Activated B cell treated with CpG ODN at 0.5 μM for 24 hours (primary cell): ENCODE results near the gene DSCAML1. TPM values are rescaled to one million over a fixed set of nuclear protein-coding genes. Genes with fewer than 3 reads are reported as not detected.

ENCODE experiments used
- ATAC-seq: fragments of 200-7000 bp; cut with Tn5 transposase; one replicate; pipeline ENCODE4 v1.10.0; 2021; ENCODE audit warnings: low read depth, mild to moderate bottlenecking, moderate library complexity
- CTCF ChIA-PET: fragments of 350-600 bp; sonication (Branson Sonifier 250); formaldehyde crosslinking; loops from one replicate; lab custom pipeline; 2021; ENCODE audit warnings: antibody characterized with exemption; lab: Charles Lee
- POLR2A ChIA-PET: fragments of 350-600 bp; sonication (Branson Sonifier 250); formaldehyde crosslinking; loops from one replicate; lab custom pipeline; 2021; ENCODE audit warnings: antibody characterized with exemption; lab: Charles Lee
- DNase-seq: peaks from one replicate; pipeline ENCODE4 v3.0.0; 2022
- H3K27ac Mint-ChIP-seq: one replicate; pipeline ENCODE4 v1.8.0; 2020; ENCODE audit warnings: mixed read lengths
- H3K27me3 Mint-ChIP-seq: one replicate; pipeline ENCODE4 v1.8.0; 2021; ENCODE audit warnings: mixed read lengths
- H3K36me3 Mint-ChIP-seq: one replicate; pipeline ENCODE4 v1.8.0; 2021; ENCODE audit warnings: low read depth, mixed read lengths
- H3K4me1 Mint-ChIP-seq: one replicate; pipeline ENCODE4 v1.8.0; 2021; ENCODE audit warnings: mixed read lengths
- H3K4me3 Mint-ChIP-seq: one replicate; pipeline ENCODE4 v1.8.0; 2020; ENCODE audit warnings: mild to moderate bottlenecking, mixed read lengths
- H3K9me3 Mint-ChIP-seq: one replicate; pipeline ENCODE4 v1.8.0; 2020; ENCODE audit warnings: mixed read lengths
- CTCF ChIP-seq: fragments of 200-600 bp; IDR thresholded peaks from one replicate; pipeline ENCODE4 v1.8.0; 2022; ENCODE audit warnings: antibody characterized with exemption, mild to moderate bottlenecking
- intact Hi-C: fragments of 100-400 bp; cut with micrococcal nuclease; formaldehyde crosslinking; loops from one replicate; pipeline ENCODE4 v1.15.1; 2024
- total RNA-seq: library from RNA; stranded (reverse); gene quantifications from 2 replicates; pipeline ENCODE4 v1.2.3, GENCODE V29; 2022

The DSCAML1 gene
- total RNA-seq, 1 donor from 2014 or later = 3.6 TPM

- CTCF ChIA-PET = interaction anchor here (1.1 to 3.2 kb wide), 7 partner anchors 10 to 520 kb away, joined by 3 to 31 read pairs (median 7); partner anchors contain the start of gene FXYD2
Observed at GRCh38 chr11:117426941-117427340, 370.1 kb downstream of the DSCAML1 start.

GRCh38 chr11:117426297-117426685, 370.7 kb downstream of the DSCAML1 start:
- TF ChIP-seq CTCF = peak; percentile 23
- DNase-seq (peak; percentile 52), ATAC-seq (peak; percentile 62)
- Mint-ChIP-seq H3K4me1 (peaks cover 7% of the 10 kb centered on the region), H3K4me3 (no peak overlapping the region), H3K36me3 (no peaks in the 10 kb centered on the region), H3K27ac (no peak overlapping the region), H3K9me3 (no peaks in the 10 kb centered on the region), H3K27me3 (peaks cover 7% of the 10 kb centered on the region)
- ChIA-PET POLR2A (interaction anchor here (0.7 kb wide), 2 partner anchors 389 to 391 kb away, joined by 3 to 5 read pairs; no protein-coding TSS in a partner anchor), CTCF (interaction anchor here (0.6 to 3.2 kb wide), 17 partner anchors 10 to 745 kb away, joined by 3 to 31 read pairs (median 3); partner anchors contain the start of genes FXYD2 and TMPRSS13)
- intact Hi-C loops = loop anchor here (1.0 to 5.0 kb wide), 3 partner anchors 521 to 746 kb away; no protein-coding TSS in a partner anchor

More at GRCh38 chr11:117426941-117427340, 370.1 kb downstream of the DSCAML1 start:
- intact Hi-C loops = loop anchor here (1.0 to 5.0 kb wide), 3 partner anchors 520 to 745 kb away; no protein-coding TSS in a partner anchor
- POLR2A ChIA-PET = no interaction called here
- ATAC-seq (no peak), DNase-seq (no peak)
- Mint-ChIP-seq H3K9me3 (no peaks in the 10 kb centered on the region), H3K27me3 (peaks cover 7% of the 10 kb centered on the region), H3K4me3 (no peak overlapping the region), H3K36me3 (no peaks in the 10 kb centered on the region), H3K27ac (no peak overlapping the region), H3K4me1 (peaks cover 7% of the 10 kb centered on the region)
- no peak for TF ChIP-seq CTCF

GRCh38 chr11:117425679-117426296, 371.2 kb downstream of the DSCAML1 start:
- ChIA-PET CTCF (interaction anchor here (0.7 to 3.2 kb wide), 16 partner anchors 9 to 745 kb away, joined by 3 to 31 read pairs (median 3); partner anchors contain the start of gene FXYD2), POLR2A (interaction anchor here (0.7 kb wide), 2 partner anchors 390 to 392 kb away, joined by 3 to 5 read pairs; no protein-coding TSS in a partner anchor)
- intact Hi-C loops = loop anchor here (1.0 to 5.0 kb wide), 3 partner anchors 522 to 747 kb away; no protein-coding TSS in a partner anchor
- DNase-seq (no peak), ATAC-seq (no peak)
- no peak for TF ChIP-seq CTCF
- Mint-ChIP-seq H3K4me1 (peaks cover 7% of the 10 kb centered on the region), H3K36me3 (no peaks in the 10 kb centered on the region), H3K27ac (no peak overlapping the region), H3K4me3 (no peak overlapping the region), H3K27me3 (peaks cover 7% of the 10 kb centered on the region), H3K9me3 (no peaks in the 10 kb centered on the region)

GRCh38 chr11:117424781-117425180, 372.2 kb downstream of the DSCAML1 start:
- DNase-seq = no peak
- no peaks in the 10 kb centered on the region for H3K36me3 Mint-ChIP-seq
- peaks cover 7% of the 10 kb centered on the region for H3K27me3 Mint-ChIP-seq
- ChIA-PET POLR2A (no interaction called here), CTCF (interaction anchor here (0.6 to 3.0 kb wide), 5 partner anchors 43 to 746 kb away, joined by 3 to 27 read pairs (median 3); no protein-coding TSS in a partner anchor)
- no peak for TF ChIP-seq CTCF
- H3K4me1 Mint-ChIP-seq = peaks cover 7% of the 10 kb centered on the region
- intact Hi-C loops = loop anchor here (5.0 kb wide), 1 partner anchor 748 kb away; no protein-coding TSS in a partner anchor
- H3K9me3 Mint-ChIP-seq = no peaks in the 10 kb centered on the region
- ATAC-seq = no peak
- no peak overlapping the region for H3K4me3 Mint-ChIP-seq
- H3K27ac Mint-ChIP-seq = no peak overlapping the region

- DNase-seq = no peak
- ATAC-seq = no peak
- H3K4me3 Mint-ChIP-seq = no peak overlapping the region
- intact Hi-C loops = no loop called here
- no peak for TF ChIP-seq CTCF
- H3K9me3 Mint-ChIP-seq = no peaks in the 10 kb centered on the region
- H3K27ac Mint-ChIP-seq = no peak overlapping the region
- CTCF ChIA-PET = interaction anchor here (1.2 kb wide), 1 partner anchor 386 kb away, joined by 3 read pairs; no protein-coding TSS in a partner anchor
- no peaks in the 10 kb centered on the region for H3K36me3 Mint-ChIP-seq
- POLR2A ChIA-PET = no interaction called here
- peaks cover 7% of the 10 kb centered on the region for H3K4me1 Mint-ChIP-seq
- H3K27me3 Mint-ChIP-seq = peaks cover 7% of the 10 kb centered on the region
Observed at GRCh38 chr11:117423046-117423575, 373.9 kb downstream of the DSCAML1 start.
